ENCODE results near the gene KAZN. TPM values are rescaled to one million over a fixed set of nuclear protein-coding genes. Genes with fewer than 3 reads are reported as not detected.

KAZN gene
- total RNA-seq, 4 donors from 2014 or later = 0.77 to 12.3 (median 4.9) TPM

GRCh38 chr1:14648896-14649855 lies 50.7 kb downstream of the KAZN start:
- Histone ChIP-seq H3K4me1 (no peaks in the 10 kb centered on the region), H3K4me3 (no peak overlapping the region), H3K9me3 (peaks cover 0 to 4% of the 10 kb centered on the region in 2 donors), H3K36me3 (no peaks in the 10 kb centered on the region), H3K27me3 (no peaks in the 10 kb centered on the region), H3K27ac (no peak overlapping the region)
- intact Hi-C loops (cut with DNase I; ENCODE audit: low total_unique reads) = no loop called here
- no peak for TF ChIP-seq CTCF (IDR thresholded peaks at IDR 0.05)
- TF ChIP-seq POLR2A (IDR thresholded peaks at IDR 0.05) = no peak
- DNase-seq = no peak

- peaks cover 0 to under 1% of the 10 kb centered on the region in 2 donors for H3K9me3 ChIP-seq
- no peak for TF ChIP-seq POLR2A (IDR thresholded peaks at IDR 0.05)
- TF ChIP-seq CTCF (IDR thresholded peaks at IDR 0.05) = no peak
Observed at GRCh38 chr1:14649976-14650375, 51.5 kb downstream of the KAZN start.

GRCh38 chr1:14650951-14651350 lies 52.5 kb downstream of the KAZN start:
- intact Hi-C loops (cut with DNase I; ENCODE audit: low total_unique reads) = no loop called here
- DNase-seq = no peak
- Histone ChIP-seq H3K4me1 (no peaks in the 10 kb centered on the region), H3K9me3 (no peaks in the 10 kb centered on the region), H3K4me3 (no peak overlapping the region), H3K27ac (no peak overlapping the region), H3K27me3 (no peaks in the 10 kb centered on the region), H3K36me3 (no peaks in the 10 kb centered on the region)
- no peak for TF ChIP-seq POLR2A (IDR thresholded peaks at IDR 0.05)

More at GRCh38 chr1:14649976-14650375, 51.5 kb downstream of the KAZN start:
- Histone ChIP-seq H3K27me3 (no peaks in the 10 kb centered on the region), H3K27ac (no peak overlapping the region), H3K4me1 (no peaks in the 10 kb centered on the region), H3K36me3 (no peaks in the 10 kb centered on the region), H3K4me3 (no peak overlapping the region)
- DNase-seq = no peak
- intact Hi-C loops (cut with DNase I; ENCODE audit: low total_unique reads) = no loop called here

GRCh38 chr1:14652840-14653239 lies 54.4 kb downstream of the KAZN start:
- no peak for DNase-seq
- no peaks in the 10 kb centered on the region for H3K4me1 ChIP-seq
- H3K36me3 ChIP-seq = no peaks in the 10 kb centered on the region
- no peaks in the 10 kb centered on the region for H3K27me3 ChIP-seq
- TF ChIP-seq CTCF (IDR thresholded peaks at IDR 0.05) (no peak), POLR2A (IDR thresholded peaks at IDR 0.05) (no peak)
- H3K27ac ChIP-seq = no peak overlapping the region
- H3K9me3 ChIP-seq = no peaks in the 10 kb centered on the region
- intact Hi-C loops (cut with DNase I; ENCODE audit: low total_unique reads) = no loop called here
- no peak overlapping the region for H3K4me3 ChIP-seq

GRCh38 chr1:14653461-14653960 lies 55.0 kb downstream of the KAZN start:
- Histone ChIP-seq H3K4me3 (no peak overlapping the region), H3K4me1 (no peaks in the 10 kb centered on the region), H3K27ac (no peak overlapping the region), H3K27me3 (no peaks in the 10 kb centered on the region), H3K9me3 (no peaks in the 10 kb centered on the region), H3K36me3 (no peaks in the 10 kb centered on the region)
- intact Hi-C loops (cut with DNase I; ENCODE audit: low total_unique reads) = no loop called here
- DNase-seq = no peak
- TF ChIP-seq POLR2A (IDR thresholded peaks at IDR 0.05) (no peak), CTCF (IDR thresholded peaks at IDR 0.05) (no peak)
